Sciatic nerve (tissue), 2 donors: ENCODE data around the gene LSMEM2. TPM values are rescaled to one million over a fixed set of nuclear protein-coding genes. Genes with fewer than 3 reads are reported as not detected.

Experiments used
- ATAC-seq: fragments of 200-7000 bp; cut with Tn5 transposase; one replicate; pipeline ENCODE4 v1.9.1; 2020; ENCODE audit warnings: mild to moderate bottlenecking, moderate library complexity
- DNase-seq: peaks from one replicate; pipeline ENCODE4 v3.0.0-alpha.2; 2020; ENCODE audit warnings: low spot score
- intact Hi-C: fragments of 100-400 bp; cut with DNase I; formaldehyde crosslinking; loops from one replicate; pipeline ENCODE4 v1.14.2; 2022
- total RNA-seq: library from RNA; stranded (reverse); fragmentation: NEBNext Ultra II Directional; extraction: Animal tissue kit (Norgen Biotek cat#: 25700); gene quantifications from one replicate; pipeline ENCODE4 v1.2.1, GENCODE V29; 2021
- donor health status: DM: no; HTN: no; CAD: no.
- donor health status: DM: no; HTN: no; CAD: no.

The LSMEM2 gene
- total RNA-seq, 1 donor from 2014 or later: 2.0 TPM

DNA sequence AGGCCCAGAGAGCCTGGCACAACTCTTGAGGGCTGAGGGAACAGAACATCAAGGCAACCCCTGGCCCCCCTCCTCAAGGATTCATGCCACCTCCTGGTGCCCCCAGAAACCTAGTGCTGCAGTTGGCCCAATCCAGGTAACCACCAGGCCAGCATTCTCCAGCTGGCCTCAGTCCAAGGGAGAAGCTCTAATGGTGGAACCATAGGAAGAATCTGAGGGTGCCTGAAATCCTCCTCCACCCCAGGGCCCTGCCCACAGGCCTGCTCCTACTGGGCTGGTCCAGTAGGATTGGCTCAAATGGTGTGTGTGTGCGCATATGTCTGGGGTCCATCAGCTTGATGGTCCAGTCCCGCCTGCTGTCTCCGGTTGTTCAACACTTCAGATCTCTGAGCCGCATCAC lies 35.9 kb downstream of the LSMEM2 start:
- intact Hi-C loops: no loop called here
- DNase-seq (no peak), ATAC-seq (no peak)

DNA sequence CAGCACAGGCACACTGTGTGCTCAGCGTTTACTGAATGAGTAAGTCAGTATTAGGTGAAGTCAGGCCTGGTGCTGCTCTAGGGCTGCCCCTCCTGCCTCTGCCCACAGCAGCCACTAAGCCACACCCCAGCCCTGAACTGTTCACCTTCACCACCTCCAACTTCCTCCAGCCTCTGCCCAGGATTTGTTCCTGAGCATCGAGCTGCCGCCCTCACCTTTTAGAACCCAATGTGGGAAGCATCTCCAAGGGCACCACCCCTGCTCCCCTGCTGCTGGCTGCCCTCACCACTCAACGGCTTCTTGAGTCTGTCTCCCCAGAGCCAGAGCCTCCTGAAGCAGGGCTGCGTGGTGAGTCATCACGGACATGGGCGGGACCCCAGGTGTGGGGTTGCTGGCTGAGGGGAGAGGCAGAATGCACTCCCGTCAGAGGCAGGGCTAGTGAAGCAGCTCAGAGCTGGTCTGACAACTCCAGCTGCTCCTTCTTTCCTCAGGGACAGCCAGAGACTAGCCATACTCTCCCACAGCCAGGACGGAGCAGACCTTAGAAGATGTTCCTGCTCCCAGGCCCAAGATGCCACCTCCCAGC lies 37.9 kb downstream of the LSMEM2 start:
- ATAC-seq (no peak), DNase-seq (no peak)
- intact Hi-C loops: no loop called here

DNA sequence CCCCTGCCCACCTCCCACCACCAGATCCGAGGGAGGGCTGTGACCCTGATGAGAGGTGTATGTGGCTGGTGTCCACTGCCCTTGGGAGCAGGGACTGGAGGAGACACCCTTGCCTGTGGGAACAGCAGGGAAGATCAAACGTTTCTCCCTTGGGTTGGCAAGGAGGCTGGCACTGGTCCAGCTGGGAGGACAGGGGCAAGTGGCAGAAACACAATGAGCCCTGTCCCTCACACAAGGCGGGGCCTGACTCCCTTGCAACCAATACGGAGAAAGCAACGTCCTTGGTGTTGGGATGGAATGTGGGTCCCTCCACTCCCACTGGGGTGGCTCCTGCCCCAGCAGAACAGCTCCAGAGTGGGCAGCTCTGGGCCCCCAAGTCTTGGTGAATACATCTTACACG lies 38.4 kb downstream of the LSMEM2 start:
- intact Hi-C loops: no loop called here
- DNase-seq: no peak

DNA sequence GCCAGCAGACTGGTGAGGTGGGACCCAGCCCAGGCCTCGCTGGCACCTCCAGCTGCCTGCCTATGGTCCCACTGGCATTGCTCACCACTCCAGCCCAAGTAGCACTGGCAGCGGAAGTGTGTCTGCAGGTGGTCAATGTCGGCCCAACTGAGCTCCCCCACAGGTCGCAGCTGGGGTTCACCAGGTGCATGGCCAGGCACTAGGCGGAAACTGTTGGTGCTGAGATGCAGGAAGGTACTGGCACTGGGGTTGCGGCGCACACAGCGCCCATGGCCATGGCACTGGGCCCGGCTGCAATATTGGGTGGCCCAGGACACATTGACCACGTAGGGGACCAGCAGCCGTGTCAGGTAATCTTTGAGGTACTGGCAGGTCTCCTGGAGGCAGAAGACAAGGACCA lies 39.3 kb downstream of the LSMEM2 start:
- ATAC-seq (no peak), DNase-seq (no peak)
- intact Hi-C loops: no loop called here

More for the DNA sequence above, 38.4 kb downstream of the LSMEM2 start:
- no peak for ATAC-seq

DNA sequence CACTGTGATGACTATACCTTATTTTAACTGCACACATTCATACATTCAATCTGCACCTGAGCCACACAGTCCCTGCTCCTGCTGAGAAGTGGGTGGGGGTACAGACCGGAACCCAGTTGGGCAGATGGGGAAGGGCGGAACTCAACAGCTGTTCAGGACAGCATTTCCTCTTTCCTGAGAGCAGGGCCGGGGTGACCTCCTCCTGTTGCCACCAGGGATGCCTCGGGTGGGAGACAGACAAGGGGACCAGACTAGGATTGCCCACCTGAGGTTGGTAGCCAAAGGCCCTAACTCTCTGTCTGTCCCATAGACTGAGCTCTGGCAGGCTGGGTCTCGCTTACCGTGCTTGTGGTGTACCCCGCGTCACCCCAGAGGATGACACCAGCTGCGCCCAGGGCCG lies 39.7 kb downstream of the LSMEM2 start:
- intact Hi-C loops: no loop called here
- ATAC-seq (no peak), DNase-seq (no peak)

DNA sequence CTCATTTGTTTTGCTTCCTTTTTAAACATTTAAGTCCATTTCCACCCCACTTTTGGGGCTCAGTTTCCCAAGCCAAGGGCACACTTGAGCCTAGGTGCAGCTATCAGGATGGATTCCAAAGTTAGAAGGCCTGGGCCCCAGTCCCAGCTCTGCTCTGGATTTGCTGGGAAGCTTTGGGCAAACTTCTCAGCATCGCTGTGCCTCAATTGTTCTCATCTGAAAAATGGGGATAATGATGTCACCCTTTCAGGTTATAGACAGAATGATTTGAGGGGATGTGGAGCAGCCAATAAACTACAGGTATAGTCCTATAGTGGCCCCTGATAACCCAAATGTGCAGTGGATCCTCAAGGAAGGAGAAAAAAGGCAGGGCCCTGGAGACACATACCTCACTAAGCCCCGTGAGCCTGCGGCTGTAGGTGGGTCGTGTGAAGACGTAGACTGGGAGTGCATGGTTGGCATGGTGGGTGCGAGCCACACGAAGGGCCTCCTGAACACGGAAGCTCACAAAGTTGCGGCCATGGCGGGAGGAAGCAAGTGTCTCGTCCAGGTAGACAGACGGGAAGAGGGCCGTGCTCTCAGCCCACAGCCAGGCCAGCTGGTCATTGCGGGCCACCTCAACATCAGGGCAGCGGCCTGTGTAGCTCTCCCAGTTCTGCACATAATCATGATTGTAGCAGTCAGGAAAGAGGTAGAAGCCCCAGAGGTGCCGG lies 40.5 kb downstream of the LSMEM2 start:
- intact Hi-C loops: no loop called here
- DNase-seq (no peak), ATAC-seq (no peak)

DNA sequence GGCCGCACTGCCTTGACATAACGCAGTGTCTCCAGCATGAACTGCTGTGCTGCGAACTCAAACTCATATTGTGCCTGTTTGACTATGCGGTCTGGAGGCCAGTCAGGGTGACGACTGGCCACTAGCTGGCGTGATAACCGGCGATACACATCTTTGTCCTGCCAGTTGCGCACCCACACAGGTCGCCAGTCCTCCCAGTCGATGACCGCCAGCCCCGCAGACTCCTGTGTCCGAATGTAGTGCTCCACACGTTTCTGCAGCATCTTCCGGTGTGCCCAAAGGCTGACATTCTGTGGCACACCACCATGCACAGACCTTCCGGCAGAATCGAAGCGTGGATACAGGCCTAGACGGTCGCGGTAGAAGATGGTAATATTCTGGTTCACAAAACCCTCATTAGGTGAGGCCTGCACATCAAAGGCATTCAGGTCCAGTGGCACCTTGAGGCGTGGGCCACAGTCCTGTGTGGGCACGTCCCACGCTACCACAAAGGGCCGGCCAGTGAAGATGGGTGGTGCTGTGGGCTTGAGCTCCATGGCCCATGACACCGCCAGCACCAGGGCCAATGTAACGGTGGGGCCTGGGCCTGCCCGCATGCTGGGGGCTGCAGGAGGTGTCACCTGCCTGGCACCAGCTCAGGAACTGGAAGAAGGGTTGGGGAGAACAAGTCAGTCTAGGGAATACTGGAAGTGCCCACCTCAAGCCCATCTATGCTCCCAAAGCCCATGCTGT lies 41.2 kb downstream of the LSMEM2 start:
- ATAC-seq: no peak
- DNase-seq: no peak
- intact Hi-C loops: no loop called here

DNA sequence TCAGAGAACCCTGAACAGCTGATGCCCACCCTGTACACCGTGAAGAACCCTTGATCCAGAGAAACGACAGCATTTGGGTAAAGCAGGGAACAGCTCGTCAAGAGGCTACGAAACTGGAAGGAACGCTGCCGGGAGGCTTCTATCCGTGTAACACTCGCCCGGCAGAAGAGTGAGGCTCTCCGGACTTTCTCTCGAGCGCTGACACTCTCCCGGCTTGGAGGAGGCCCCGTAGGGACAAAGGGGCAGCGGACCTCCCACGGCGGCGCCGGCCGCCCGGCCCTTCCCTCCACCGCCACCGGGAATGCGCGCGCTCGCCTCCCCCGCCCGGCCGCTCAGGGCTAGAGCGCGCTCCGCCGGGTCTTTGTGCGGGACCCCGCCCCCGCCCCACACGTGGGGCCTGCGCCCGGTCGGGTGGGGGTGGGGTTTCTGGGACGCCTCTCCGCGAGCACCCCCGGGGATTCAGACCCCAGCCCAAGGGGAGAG lies 42.0 kb downstream of the LSMEM2 start:
- ATAC-seq (peak; percentile 55), DNase-seq (peak; percentile 89)
- intact Hi-C loops: no loop called here

DNA sequence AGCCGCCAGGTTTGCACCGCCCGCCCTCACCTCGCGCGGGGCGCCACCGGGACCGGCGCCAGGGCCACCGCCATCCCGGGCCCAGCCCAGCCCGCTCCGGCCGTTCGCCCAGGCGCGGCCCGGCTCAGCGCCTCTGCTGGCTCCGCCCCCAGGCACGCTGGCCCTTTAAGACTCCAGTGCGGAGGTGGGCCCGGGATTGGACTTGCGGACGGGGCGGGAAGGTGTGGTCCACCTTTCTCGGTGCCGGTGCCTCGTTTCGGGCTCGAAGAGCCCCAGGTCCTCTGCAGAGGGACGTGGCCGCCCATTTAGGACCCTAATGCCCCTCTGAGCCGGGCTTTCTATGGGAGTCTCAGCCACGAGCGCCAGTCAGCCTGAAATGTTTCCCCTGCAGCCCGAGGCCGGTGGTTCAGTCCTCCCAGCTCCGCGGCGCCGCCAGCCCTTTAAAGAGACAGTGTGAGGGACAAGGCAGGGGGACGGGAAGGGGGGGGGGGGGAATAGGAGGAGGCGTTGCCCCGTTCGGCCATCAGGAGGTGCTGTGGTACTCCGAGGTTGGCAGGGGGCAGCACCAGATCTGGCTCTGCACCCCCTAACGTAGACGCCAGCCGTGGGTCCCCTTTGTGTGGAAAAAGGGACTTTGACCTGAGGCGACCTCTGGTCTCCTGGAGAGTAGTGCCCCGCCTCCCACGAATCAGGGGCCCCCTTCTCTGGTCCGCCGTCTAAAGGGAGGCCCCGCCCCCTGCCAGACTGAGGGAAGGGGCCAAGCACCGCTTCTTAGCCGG lies 42.6 kb downstream of the LSMEM2 start:
- intact Hi-C loops: no loop called here
- peak; percentile 93 for DNase-seq
- ATAC-seq: peak; percentile 84

DNA sequence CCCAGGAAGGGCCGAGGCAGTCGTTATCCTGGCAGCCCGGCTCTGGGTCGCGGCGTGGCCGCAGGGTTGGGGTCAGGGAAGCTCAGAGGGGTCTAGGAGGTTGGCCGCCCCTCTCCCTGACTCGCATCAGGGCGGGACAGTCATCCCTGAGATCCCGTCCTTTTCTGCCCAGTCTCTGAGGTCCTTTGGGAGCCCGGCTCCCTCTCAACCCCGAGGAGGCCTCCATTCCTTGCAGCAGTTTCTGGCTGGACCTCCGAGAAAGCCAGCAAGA lies 43.2 kb downstream of the LSMEM2 start:
- intact Hi-C loops: no loop called here
- no peak for ATAC-seq
- no peak for DNase-seq

DNA sequence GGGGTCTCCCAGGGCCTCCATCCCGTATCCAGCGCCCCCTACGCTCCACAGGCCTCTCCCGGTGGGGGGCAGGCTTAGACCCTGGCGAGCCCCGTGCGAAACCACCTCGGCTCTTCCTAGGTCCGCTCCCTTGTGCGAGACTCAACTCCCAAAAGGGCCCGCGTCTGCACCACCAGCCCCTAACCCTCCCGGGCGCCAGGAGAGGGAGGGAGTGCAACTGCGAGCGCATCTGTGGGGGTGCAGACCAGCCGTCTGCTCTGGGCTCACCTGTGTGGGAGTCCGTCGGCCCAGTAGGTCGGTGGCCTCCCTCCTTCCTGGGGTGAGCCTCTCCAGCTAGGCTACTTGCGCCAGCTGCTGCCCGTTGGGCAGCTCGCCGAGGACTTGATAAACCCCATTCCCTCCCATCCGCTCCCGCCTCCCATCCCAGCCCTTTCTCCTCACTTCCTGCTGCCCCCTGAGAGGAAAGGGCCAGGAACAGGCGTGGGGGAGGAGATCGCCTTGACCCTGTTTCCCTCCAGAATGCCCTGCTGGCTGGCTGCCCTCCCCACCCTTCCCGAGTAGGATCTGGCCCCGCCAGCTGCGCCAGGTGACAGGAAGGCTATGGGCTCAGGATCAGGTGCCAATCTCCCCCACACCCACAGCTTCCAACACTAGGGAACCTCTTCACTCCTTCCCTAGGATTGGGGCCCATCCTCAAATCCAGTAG lies 43.7 kb downstream of the LSMEM2 start, which contains the start of gene HYAL2:
HYAL2 (minus strand) TSS at position 360 of the 706 bp plus-strand sequence. CDS start 2,256 bp downstream, outside the sequence.
- intact Hi-C loops: no loop called here
- DNase-seq (peak; percentile 81), ATAC-seq (peak; percentile 8)

DNA sequence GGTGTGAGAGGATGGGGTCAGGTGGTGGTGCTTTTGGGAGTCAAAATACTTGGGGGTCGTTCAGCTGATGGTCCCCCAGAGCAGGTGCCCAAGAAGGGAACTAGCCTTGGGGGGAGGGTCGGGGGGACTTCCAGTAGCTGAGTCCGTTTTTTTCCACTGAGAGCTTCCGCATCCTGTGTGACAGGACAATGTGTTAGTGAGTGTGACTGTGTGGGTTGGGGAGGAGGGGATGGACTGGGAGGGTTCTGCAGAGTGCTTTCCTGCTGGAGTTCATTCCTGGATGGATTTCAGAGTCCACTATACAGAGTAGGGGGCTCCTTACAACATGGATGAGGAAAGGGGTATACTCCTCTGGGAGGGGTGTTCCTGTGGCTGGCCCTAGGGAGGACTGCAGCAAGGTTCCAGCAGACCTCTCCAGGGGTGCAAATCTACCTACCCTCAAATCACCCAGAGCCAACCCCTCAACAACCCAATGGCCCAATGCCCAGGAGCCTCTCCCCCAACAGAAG lies 44.3 kb downstream of the LSMEM2 start:
- intact Hi-C loops: no loop called here
- ATAC-seq (no peak), DNase-seq (no peak)

DNA sequence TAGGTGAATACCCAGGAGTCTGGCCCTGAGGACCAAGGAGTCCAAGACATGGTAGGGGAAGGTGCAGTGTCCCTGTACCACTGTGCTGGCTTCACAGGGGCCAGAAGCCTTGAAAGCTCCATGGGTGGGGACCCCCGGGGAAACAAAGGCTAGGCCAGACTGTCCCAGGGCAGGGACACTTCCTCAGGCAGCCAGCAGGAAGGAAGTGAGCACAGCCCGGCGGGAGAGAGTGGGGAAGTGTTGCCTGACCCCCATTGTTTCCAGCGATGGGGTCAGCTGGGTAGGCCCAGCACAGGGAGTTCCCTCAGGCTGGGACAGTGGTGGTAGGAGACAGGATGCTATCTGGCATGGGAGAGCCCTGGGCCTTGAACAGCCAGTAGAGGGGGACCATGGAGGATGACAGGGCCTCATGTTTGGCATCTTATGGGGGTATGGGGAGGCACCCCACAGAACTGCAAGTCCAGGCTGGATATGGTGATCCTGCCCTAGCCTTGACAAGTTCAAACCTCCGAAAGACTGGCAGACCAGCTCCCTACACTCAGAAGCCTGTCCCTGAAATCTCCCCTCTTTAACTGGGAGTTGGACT lies 44.8 kb downstream of the LSMEM2 start:
- DNase-seq (no peak), ATAC-seq (no peak)
- intact Hi-C loops: no loop called here

DNA sequence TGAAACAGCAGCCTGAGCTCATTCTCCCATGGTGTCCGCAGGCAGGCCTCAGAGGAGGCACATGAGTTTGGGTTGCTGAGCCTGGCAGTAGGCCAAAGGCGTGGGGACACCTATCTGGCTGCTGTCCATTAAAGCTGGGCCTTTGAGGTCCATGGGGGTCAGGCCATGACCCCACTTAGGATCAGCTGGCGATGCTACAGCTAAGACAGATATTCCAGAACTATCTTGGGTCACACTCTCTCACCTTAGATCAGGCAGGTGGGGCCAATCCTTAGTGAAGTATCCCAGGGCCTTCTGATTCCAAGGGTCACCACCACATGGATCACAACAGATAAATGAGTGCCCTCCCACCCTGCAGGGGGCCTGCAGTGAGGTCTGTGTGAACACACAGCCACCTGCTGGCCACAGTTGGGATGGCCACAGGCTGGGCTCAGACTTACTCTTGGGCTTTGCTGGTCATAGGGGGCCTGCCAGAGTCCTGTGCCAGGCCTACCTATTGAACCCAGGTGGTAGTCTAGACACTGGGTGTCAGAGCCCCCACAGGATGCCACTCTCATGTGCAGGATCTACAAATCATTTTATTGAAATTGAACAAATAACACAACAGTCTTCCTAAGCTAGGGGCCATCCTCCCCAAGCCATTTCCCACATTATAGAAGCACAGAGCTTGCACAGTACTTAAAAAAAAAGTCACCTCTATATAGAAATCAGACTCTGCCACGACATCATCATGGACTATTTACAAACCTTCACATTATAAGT lies 45.6 kb downstream of the LSMEM2 start:
- ATAC-seq (no peak), DNase-seq (peak; percentile 85)
- intact Hi-C loops: no loop called here

DNA sequence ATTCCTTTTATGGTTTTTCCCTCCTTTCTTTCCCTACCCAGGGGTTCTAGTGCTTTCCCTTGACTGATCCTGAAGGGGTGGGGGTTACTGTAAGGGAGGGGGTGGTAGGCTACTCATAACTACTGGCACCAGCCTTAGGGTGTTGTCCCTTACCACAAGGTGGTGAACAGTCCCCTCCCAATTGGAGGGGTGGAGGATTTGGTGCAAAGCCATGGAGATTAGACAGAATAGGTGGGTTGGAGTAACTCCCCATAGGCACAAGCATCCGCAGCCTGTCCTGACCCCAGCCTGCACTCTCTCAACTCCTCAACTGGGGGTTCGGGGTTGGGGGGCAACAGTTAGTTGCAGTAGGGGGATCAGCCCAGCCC lies 46.2 kb downstream of the LSMEM2 start:
- intact Hi-C loops: no loop called here
- DNase-seq (no peak), ATAC-seq (no peak)

DNA sequence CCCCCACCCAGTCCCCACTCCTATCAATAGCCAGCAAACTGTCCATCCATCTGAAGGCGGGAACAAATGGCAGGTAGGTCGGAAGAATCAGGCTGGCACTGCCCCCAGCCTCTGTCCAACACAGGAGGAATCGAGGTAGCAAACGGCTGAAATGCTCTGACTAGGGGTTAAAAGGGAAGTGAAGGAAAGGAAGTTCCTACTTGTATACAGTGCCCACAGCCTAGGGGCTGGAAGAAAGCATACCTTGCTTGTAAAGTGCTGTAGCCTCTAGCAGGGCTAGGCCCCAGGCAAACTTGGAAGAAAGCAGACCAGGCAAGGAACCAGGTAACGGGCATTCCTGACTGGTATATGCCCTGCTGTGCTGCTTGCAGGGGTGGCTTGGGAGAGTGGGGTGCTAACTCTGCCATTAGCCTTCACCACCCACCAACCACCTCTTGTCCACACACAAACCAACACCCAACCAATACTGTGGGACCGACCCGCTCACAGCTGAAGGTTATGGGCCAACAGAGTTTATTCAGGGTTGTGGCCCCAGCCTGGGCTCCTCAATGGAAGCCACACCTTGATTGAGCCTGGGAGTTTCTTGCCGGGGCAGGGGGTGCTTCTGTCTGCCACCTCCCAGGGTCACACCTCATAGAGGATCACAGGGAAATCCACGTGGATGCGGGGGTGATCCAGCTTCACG lies 46.8 kb downstream of the LSMEM2 start:
- no peak for ATAC-seq
- intact Hi-C loops: no loop called here

DNA sequence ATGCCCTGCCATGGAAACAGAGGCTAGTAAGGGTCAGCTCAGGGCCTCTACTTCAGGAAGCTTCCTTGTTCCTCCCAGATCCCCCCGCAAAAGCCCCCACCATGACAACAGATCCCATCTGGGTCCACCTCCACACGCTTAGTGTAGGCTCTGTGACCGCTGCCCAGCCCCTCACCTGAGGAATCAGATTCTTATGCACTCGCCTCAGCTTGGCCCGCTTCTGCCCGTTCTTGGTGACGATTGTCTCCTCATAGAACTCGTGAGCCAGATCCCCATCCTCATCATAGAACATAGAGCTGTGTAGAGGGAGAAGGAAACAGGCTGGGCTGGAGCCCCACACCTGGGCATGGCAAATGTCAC lies 47.3 kb downstream of the LSMEM2 start:
- DNase-seq (no peak), ATAC-seq (no peak)
- intact Hi-C loops: no loop called here

More for the DNA sequence above, 46.8 kb downstream of the LSMEM2 start:
- DNase-seq: no peak
